Measurements from ENCODE around the gene LSMEM2.

The LSMEM2 gene

DNA sequence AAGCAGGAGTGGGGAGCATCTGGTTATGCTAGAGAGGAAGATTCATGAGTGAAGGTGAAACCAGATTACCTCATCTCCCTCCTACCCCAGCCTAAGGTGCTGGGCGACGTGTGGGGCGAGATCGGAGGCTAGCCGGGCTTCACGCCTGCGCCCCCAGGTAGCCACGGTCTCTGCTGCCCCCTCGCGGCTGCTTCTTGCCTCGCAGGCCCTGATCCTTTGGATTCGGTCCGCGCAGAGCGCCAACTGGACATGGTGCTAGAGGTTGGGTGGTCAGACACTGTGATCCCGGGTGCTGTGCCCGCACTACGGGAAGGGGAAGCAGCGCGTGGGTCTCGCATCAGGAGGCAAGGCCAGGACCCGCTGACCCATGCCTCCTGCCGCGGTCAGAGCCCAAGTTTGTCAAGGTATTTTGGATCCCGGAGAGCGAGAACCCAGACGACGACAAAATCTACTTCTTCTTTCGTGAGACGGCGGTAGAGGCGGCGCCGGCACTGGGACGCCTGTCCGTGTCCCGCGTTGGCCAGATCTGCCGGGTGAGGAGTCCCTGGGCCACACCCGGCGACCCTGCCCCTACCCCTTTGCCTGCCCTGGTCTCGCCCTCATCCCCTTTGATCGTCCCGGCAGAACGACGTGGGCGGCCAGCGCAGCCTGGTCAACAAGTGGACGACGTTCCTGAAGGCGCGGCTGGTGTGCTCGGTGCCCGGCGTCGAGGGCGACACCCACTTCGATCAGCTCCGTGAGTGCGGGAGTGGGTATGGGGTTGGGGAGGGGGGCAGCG lies 5.8 kb upstream of the LSMEM2 start:
- Mint-ChIP-seq H3K36me3 (ENCODE audit: low read depth) (no peaks in the 10 kb centered on the region), H3K9me3 (no peaks in the 10 kb centered on the region), H3K4me3 (peak overlapping the region; percentile 76), H3K27me3 (ENCODE audit: low read depth, poor library complexity) (peaks cover 37% of the 10 kb centered on the region), H3K27ac (no peak overlapping the region), H3K4me1 (peaks cover 69% of the 10 kb centered on the region)
- DNase-seq = peak; percentile 95
- peak; percentile 97 for TF ChIP-seq CTCF (IDR thresholded peaks at IDR 0.05)

GRCh38 chr3:50273689-50274065 lies 5.2 kb upstream of the LSMEM2 start:
- H3K36me3 Mint-ChIP-seq (ENCODE audit: low read depth) = no peaks in the 10 kb centered on the region
- no peaks in the 10 kb centered on the region for H3K9me3 Mint-ChIP-seq
- peaks cover 69% of the 10 kb centered on the region for H3K4me1 Mint-ChIP-seq
- H3K27me3 Mint-ChIP-seq (ENCODE audit: low read depth, poor library complexity) = peaks cover 39% of the 10 kb centered on the region
- no peak for TF ChIP-seq CTCF (IDR thresholded peaks at IDR 0.05)
- no peak overlapping the region for H3K4me3 Mint-ChIP-seq
- H3K27ac Mint-ChIP-seq = no peak overlapping the region
- no peak for DNase-seq

- Mint-ChIP-seq H3K27me3 (ENCODE audit: low read depth, poor library complexity) (peaks cover 40% of the 10 kb centered on the region), H3K4me3 (peak overlapping the region; percentile 77), H3K9me3 (no peaks in the 10 kb centered on the region), H3K27ac (no peak overlapping the region), H3K4me1 (peaks cover 61% of the 10 kb centered on the region), H3K36me3 (ENCODE audit: low read depth) (no peaks in the 10 kb centered on the region)
- peak; percentile 70 for DNase-seq
- peak; percentile 63 for TF ChIP-seq CTCF (IDR thresholded peaks at IDR 0.05)
These were observed 4.3 kb upstream of the LSMEM2 start for GRCh38 chr3:50274371-50275104.

DNA sequence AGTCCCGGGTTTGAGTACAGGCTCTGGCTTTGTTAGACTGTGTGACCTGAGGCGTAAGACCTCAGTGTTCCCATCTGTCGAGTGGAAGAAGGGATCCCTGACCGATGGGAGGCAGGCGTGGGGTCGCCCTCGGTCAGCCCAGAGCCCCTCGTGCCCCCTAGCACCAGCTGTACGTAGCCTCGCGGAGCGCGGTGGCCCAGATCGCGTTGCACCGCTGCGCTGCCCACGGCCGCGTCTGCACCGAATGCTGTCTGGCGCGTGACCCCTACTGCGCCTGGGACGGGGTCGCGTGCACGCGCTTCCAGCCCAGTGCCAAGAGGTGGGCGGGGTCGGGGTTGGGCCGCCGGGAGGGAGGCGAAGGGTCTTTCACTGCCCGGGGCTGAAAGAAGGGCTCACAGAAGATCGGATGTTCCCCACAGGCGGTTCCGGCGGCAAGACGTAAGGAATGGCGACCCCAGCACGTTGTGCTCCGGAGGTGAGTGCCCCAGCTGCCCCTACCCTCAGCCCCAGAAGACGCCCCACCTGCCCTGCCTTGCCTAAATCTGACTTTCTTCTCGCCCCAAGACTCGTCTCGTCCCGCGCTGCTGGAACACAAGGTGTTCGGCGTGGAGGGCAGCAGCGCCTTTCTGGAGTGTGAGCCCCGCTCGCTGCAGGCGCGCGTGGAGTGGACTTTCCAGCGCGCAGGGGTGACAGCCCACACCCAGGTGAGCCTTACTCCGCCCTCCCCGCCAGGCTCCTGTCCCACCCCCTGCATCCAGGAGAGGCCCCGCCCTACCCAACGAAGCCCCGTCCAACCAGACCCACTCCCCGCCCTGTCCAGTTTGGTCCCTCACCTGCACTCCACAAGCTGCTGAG lies 3.5 kb upstream of the LSMEM2 start:
- H3K27me3 Mint-ChIP-seq (ENCODE audit: low read depth, poor library complexity) = peaks cover 40% of the 10 kb centered on the region
- H3K36me3 Mint-ChIP-seq (ENCODE audit: low read depth) = no peaks in the 10 kb centered on the region
- TF ChIP-seq CTCF (IDR thresholded peaks at IDR 0.05) = no peak
- DNase-seq = peak; percentile 77
- no peak overlapping the region for H3K27ac Mint-ChIP-seq
- no peaks in the 10 kb centered on the region for H3K9me3 Mint-ChIP-seq
- H3K4me3 Mint-ChIP-seq = peak overlapping the region; percentile 77
- peaks cover 54% of the 10 kb centered on the region for H3K4me1 Mint-ChIP-seq

DNA sequence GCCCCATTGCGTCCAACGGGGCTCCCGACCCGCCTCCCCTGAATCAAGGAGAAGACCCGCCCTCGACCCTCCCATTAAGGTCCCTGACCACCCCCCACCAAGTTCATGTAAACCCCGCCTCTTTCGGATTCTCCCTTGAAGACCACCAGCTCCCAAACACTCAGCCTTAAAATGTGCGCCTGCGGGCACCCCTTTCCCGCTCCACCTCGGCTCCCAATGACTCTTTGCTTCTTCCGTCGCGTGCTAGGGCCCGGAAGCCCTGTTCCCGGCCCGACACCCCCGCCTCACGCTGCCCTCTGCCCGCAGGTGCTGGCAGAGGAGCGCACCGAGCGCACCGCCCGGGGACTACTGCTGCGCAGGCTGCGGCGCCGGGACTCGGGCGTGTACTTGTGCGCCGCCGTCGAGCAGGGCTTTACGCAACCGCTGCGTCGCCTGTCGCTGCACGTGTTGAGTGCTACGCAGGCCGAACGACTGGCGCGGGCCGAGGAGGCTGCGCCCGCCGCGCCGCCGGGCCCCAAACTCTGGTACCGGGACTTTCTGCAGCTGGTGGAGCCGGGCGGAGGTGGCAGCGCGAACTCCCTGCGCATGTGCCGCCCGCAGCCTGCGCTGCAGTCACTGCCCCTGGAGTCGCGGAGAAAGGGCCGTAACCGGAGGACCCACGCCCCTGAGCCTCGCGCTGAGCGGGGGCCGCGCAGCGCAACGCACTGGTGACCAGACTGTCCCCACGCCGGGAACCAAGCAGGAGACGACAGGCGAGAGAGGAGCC lies 2.7 kb upstream of the LSMEM2 start:
- H3K4me1 Mint-ChIP-seq = peaks cover 48% of the 10 kb centered on the region
- H3K9me3 Mint-ChIP-seq = no peaks in the 10 kb centered on the region
- H3K27ac Mint-ChIP-seq = no peak overlapping the region
- peak overlapping the region; percentile 77 for H3K4me3 Mint-ChIP-seq
- no peak for DNase-seq
- TF ChIP-seq CTCF (IDR thresholded peaks at IDR 0.05) = no peak
- H3K36me3 Mint-ChIP-seq (ENCODE audit: low read depth) = no peaks in the 10 kb centered on the region
- peaks cover 40% of the 10 kb centered on the region for H3K27me3 Mint-ChIP-seq (ENCODE audit: low read depth, poor library complexity)
